K562 (cell line): Measurements from ENCODE around the gene SPINT1. TPM values are rescaled to one million over a fixed set of nuclear protein-coding genes. Genes with fewer than 3 reads are reported as not detected.

ENCODE experiments used
- ATF1 ChIP-seq, 2 experiments: fragments of 450-650 bp in 1 of 2; IDR thresholded peaks; 2 replicates each; pipeline ENCODE4 v1.6.1; 2016; ENCODE audit warnings: missing compliant biosample characterization in 1 of 2, missing genetic modification characterization in 1 of 2
- CCAR2 ChIP-seq: fragments of 200-400 bp; formaldehyde crosslinking; IDR thresholded peaks from 2 replicates; pipeline ENCODE4 v1.6.1; 2017; ENCODE audit warnings: mild to moderate bottlenecking, low read depth, low read length
- HEY1 ChIP-seq: fragments of 250-450 bp; sonication (Bioruptor Pico); IDR thresholded peaks from 2 replicates; pipeline ENCODE4 v1.5.0; 2020; ENCODE audit warnings: mild to moderate bottlenecking, moderate library complexity, borderline replicate concordance
- HMGN3 ChIP-seq: IDR thresholded peaks from 2 replicates; pipeline ENCODE4 v1.6.1; 2011; ENCODE audit warnings: borderline replicate concordance, low read depth, mild to moderate bottlenecking, mixed read lengths, low read length; ENCODE audit not compliant: insufficient read length; ENCODE audit errors: extremely low read depth
- KLF13 ChIP-seq: fragments of 450-650 bp; IDR thresholded peaks from 2 replicates; pipeline ENCODE4 v1.6.1; 2016; ENCODE audit warnings: missing genetic modification characterization, low read depth, mild to moderate bottlenecking, missing compliant biosample characterization, moderate library complexity, borderline replicate concordance
- LARP7 ChIP-seq: fragments of 450-650 bp; IDR thresholded peaks from 2 replicates; pipeline ENCODE4 v1.6.1; 2016
- MYNN ChIP-seq, 2 experiments: sonication (generic); formaldehyde crosslinking in 1 of 2; IDR thresholded peaks; 2 replicates each; pipeline versions ENCODE4 v1.5.0 to v1.6.1; 2016 to 2020; ENCODE audit warnings: antibody characterized with exemption in 1 of 2, missing genetic modification reagents in 1 of 2
- NBN ChIP-seq: fragments of 450-650 bp; IDR thresholded peaks from 2 replicates; pipeline ENCODE4 v1.6.1; 2016; ENCODE audit warnings: low read depth, mild to moderate bottlenecking
- NRF1 ChIP-seq, 2 experiments: fragments of 450-650 bp; IDR thresholded peaks in 1 of 2; conservative IDR thresholded peaks in 1 of 2; 2 replicates each; pipeline ENCODE4 v1.6.1; 2014; ENCODE audit warnings: mild to moderate bottlenecking in 2 of 2
- RCOR1 ChIP-seq, 2 experiments: IDR thresholded peaks; 2 replicates each; pipeline ENCODE4 v1.6.1; 2012; ENCODE audit warnings: low read depth in 2 of 2, low read length in 2 of 2, borderline replicate concordance in 1 of 2, improper control_type of control experiment in 1 of 2
- RHOXF2B ChIP-seq: fragments of 250-450 bp; sonication (Bioruptor Pico); conservative IDR thresholded peaks from 2 replicates; pipeline ENCODE4 v1.5.1; 2021
- SETDB1 ChIP-seq: IDR thresholded peaks from one replicate; pipeline ENCODE4 v1.6.1; 2012; ENCODE audit warnings: low read length, control low read depth, inconsistent platforms
- TOE1 ChIP-seq, 2 experiments: fragments of 450-650 bp in 1 of 2; sonication (generic) in 1 of 2; formaldehyde crosslinking in 1 of 2; IDR thresholded peaks; 2 replicates each; pipeline versions ENCODE4 v1.7.1 to v1.8.0; 2016 to 2022; ENCODE audit warnings: borderline replicate concordance in 2 of 2, mild to moderate bottlenecking in 2 of 2, antibody characterized with exemption in 1 of 2, inconsistent platforms in 1 of 2, low read depth in 1 of 2, missing genetic modification reagents in 1 of 2, moderate library complexity in 1 of 2
- ZFPM2 ChIP-seq: fragments of 250-450 bp; sonication (Bioruptor Pico); IDR thresholded peaks from 2 replicates; pipeline ENCODE4 v1.5.1; 2022; ENCODE audit warnings: mild to moderate bottlenecking
- ZNF347 ChIP-seq: fragments of 450-650 bp; formaldehyde crosslinking; IDR thresholded peaks from 2 replicates; pipeline ENCODE4 v1.4.0; 2020; ENCODE audit warnings: low read depth, mild to moderate bottlenecking, moderate library complexity
- ZNF77 ChIP-seq: fragments of 250-450 bp; sonication (Bioruptor Pico); IDR thresholded peaks from 2 replicates; pipeline ENCODE4 v1.5.0; 2020
- polyA plus RNA-seq, 8 experiments: library from polyadenylated mRNA; depleted of rRNA in 4 of 8; stranded (reverse) in 5 of 8; unstranded in 3 of 8; fragments of >200 nt; fragmentation: Nextera tagmentation in 2 of 8; fragmentation: Illumina TruSeq in 1 of 8; extraction: Ambion mirVana in 2 of 8; extraction: Trizol in 1 of 8; gene quantifications; 2 replicates each; pipeline versions ENCODE4 v1.2.1 to v1.2.3, GENCODE V29; 2011 to 2014; ENCODE audit warnings: inconsistent platforms in 1 of 8, missing spikeins in 1 of 8
- total RNA-seq, 7 experiments: library from RNA; depleted of rRNA in 6 of 7; stranded (reverse); fragments of >200 nt in 6 of 7; fragmentation: Illumina TruSeq in 2 of 7; extraction: Trizol in 2 of 7; gene quantifications; 2 replicates each; pipeline versions ENCODE4 v1.2.1 to v1.2.3, GENCODE V29; 2011 to 2021; ENCODE audit warnings: low replicate concordance in 1 of 7
- TF ChIP-seq, protein P1 (sequence below): fragments of 450-650 bp; formaldehyde crosslinking; IDR thresholded peaks from 2 replicates; pipeline ENCODE4 v1.4.0; 2022; ENCODE audit warnings: missing genetic modification characterization
- TF ChIP-seq, protein P2 (sequence below): fragments of 450-650 bp; formaldehyde crosslinking; IDR thresholded peaks from 2 replicates; pipeline ENCODE4 v1.4.0; 2020; ENCODE audit warnings: mild to moderate bottlenecking, moderate library complexity
- TF ChIP-seq, protein P3 (sequence below): sonication (generic); formaldehyde crosslinking; IDR thresholded peaks from 2 replicates; pipeline ENCODE4 v1.9.0; 2022; ENCODE audit warnings: mild to moderate bottlenecking, missing genetic modification reagents

Gene SPINT1
- total and polyA plus RNA-seq, 9 of the 15 experiments (the other 6 are each of a cell fraction or from before 2014, with no cell fraction given): 0.78 to 4.5 (median 1.5) TPM

DNA sequence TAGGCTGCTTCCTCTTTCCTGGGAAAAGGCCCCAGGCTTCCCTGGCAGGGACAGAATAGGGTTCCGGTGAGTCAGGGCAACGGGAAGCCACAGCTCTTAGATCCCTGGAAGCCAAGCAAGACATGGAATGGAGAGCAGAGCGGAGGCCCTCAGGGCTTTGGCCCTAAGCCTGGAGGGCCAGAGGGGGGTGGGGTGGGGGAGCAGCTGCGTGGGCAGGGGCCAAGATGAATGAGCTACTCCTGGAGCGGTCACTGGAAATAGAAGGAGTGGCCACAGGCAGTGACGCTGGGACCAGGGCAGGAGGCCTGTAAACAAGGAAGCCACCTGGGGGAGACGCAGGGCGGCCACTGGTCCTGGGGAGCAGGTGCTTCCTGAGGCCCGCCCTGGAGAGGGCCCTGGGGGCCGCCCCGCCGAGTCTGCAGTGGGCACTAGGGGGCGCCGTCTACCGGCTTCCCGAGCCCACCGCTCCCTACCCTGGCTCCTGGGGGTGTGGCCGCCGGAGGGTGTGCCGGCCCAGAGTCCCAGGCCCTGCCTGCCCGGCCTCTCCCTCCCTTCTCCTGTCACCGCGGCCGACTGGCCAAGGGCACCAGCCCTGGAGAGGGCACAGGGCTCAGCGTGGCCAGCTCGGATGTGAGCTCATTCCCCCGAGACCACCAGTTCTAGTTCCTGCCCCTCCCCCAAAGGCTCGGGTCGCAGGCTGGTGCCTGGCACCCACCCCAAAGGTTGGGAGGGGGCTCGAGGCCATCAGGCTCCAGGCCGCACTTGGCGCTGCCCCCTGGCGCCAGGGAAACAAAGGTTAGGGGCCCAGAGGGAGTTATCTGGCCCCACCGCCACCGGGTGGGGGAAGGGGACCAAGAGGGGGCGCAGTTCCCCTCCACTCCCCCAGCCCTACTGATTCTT, 62.5 kb downstream of the SPINT1 start (continued):
- TF ChIP-seq NBN (0 out of 2 replicates have a peak, but pooled peaks have one; percentile 39), ZNF347 (CRISPR knock-in tag) (no peak), ZNF77 (CRISPR knock-in tag) (no peak), MYNN (IDR thresholded peaks at IDR 0.05) (peak; percentile 73; the same call in 1 of the 2 replicates), MYNN (CRISPR knock-in tag; IDR thresholded peaks at IDR 0.05) (no peak), ATF1 (CRISPR knock-in tag; IDR thresholded peaks at IDR 0.05) (no peak), ATF1 (tag; IDR thresholded peaks at IDR 0.05) (peak; percentile 25; the same call in 1 of the 2 replicates), HMGN3 (peak; percentile 44), KLF13 (tag) (peak; percentile 95), RCOR1 (IDR thresholded peaks at IDR 0.05; ENCODE audit: borderline replicate concordance in 1 of 2, low read depth in 2 of 2, low read length in 2 of 2) (peak in 1 of 2 experiments; percentile 37; a peak in 1 of 4 replicates), CCAR2 (no peak), ZFPM2 (0 out of 2 replicates have a peak, but pooled peaks have one; percentile 48), TOE1 (IDR thresholded peaks at IDR 0.05; ENCODE audit: borderline replicate concordance) (no peak), TOE1 (CRISPR knock-in tag; IDR thresholded peaks at IDR 0.05; ENCODE audit: borderline replicate concordance, low read depth) (no peak), LARP7 (0 out of 2 replicates have a peak, but pooled peaks have one; percentile 16), NRF1 (conservative IDR thresholded peaks at IDR 0.05 in 1 of 2, IDR thresholded peaks at IDR 0.05 in 1 of 2) (peak; percentile 32 to 41), HEY1 (no peak), RHOXF2B (CRISPR knock-in tag) (0 out of 2 replicates have a peak, but pooled peaks have one; percentile 44), SETDB1 (no peak)
- TF ChIP-seq, protein P1, sequence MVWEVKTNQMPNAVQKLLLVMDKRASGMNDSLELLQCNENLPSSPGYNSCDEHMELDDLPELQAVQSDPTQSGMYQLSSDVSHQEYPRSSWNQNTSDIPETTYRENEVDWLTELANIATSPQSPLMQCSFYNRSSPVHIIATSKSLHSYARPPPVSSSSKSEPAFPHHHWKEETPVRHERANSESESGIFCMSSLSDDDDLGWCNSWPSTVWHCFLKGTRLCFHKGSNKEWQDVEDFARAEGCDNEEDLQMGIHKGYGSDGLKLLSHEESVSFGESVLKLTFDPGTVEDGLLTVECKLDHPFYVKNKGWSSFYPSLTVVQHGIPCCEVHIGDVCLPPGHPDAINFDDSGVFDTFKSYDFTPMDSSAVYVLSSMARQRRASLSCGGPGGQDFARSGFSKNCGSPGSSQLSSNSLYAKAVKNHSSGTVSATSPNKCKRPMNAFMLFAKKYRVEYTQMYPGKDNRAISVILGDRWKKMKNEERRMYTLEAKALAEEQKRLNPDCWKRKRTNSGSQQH (CRISPR knock-in tag): 0 out of 2 replicates have a peak, but pooled peaks have one; percentile 15
- TF ChIP-seq, protein P2, sequence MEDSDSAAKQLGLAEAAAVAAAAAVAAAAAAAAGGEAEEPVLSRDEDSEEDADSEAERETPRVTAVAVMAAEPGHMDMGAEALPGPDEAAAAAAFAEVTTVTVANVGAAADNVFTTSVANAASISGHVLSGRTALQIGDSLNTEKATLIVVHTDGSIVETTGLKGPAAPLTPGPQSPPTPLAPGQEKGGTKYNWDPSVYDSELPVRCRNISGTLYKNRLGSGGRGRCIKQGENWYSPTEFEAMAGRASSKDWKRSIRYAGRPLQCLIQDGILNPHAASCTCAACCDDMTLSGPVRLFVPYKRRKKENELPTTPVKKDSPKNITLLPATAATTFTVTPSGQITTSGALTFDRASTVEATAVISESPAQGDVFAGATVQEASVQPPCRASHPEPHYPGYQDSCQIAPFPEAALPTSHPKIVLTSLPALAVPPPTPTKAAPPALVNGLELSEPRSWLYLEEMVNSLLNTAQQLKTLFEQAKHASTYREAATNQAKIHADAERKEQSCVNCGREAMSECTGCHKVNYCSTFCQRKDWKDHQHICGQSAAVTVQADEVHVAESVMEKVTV: 0 out of 2 replicates have a peak, but pooled peaks have one; percentile 50
- TF ChIP-seq, protein P3, sequence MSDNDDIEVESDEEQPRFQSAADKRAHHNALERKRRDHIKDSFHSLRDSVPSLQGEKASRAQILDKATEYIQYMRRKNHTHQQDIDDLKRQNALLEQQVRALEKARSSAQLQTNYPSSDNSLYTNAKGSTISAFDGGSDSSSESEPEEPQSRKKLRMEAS (CRISPR knock-in tag): peak; percentile 16; the same call in 1 of the 2 replicates
